NCI-H510A treated with DMSO at 0.1 percent for 48 hours (cell line): ENCODE results near the gene VANGL2.
"Not testable (repeated sequence)": the region's sequence is repeated elsewhere in the genome, so short reads cannot be mapped to it uniquely, and the experiment has no call there.

Experiments
- DNase-seq: peaks from one replicate; lab custom pipeline; 2025; lab: John Stamatoyannopoulos, UW

VANGL2 gene

DNA sequence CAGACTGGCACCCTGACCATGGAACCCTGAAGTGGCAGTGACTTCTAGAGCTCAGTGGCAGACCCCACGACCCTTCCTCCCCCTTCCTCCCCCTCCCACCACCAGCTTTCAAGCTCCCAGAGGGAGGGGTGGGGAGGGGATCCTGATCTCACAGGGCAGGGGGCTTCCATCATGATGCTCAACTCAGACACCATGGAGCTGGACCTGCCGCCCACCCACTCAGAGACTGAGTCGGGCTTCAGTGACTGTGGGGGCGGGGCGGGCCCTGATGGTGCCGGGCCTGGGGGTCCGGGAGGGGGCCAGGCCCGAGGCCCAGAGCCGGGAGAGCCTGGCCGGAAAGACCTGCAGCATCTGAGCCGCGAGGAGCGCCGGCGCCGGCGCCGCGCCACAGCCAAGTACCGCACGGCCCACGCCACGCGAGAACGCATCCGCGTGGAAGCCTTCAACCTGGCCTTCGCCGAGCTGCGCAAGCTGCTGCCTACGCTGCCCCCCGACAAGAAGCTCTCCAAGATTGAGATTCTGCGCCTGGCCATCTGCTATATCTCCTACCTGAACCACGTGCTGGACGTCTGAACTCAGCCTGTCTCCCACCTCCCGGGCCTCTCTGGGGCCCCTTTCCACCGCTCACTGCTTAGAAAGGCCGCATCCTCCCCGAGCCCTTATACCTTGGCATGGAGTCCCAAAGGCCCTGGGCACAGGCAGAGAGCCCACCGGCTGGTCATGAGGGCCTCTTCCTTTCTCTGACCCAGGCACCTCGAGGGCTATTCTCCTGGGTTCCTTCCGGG is 29.6 kb upstream of the VANGL2 start:
- DNase-seq = no peak

DNA sequence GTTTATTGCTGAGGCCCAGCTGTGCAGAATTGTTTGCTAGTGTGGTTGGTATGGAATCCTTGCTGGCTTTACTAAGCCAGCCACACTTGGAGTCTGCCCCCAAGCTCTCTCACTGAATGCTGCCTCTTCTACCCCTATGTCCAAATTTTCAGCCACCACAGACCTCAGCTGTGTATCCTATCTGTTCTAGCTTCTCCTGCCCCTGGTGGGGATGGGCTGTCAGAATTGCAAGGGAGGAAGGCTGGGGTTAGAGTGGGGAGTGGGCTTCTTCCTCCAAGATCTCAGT is 29.1 kb upstream of the VANGL2 start:
- no peak for DNase-seq

DNA sequence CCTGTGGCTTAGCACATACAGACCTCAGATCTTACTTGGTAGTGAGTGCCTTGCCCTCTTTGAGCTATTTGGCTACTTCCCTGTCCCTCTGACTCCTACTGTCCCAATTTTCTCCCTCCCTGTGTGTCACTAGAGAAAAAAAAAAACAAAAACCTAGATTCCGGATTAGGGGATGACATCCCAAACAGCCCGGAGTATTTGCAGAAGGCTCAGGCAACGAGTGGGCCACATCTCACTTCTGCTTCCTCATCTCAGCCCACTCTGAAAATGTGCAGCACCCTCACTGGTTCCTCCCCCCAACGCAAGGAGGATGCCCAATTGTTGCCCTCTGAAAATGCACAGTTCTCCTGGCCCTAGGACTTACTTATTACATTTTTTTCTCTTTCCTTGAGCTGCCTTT is 28.6 kb upstream of the VANGL2 start:
- DNase-seq = no peak

DNA sequence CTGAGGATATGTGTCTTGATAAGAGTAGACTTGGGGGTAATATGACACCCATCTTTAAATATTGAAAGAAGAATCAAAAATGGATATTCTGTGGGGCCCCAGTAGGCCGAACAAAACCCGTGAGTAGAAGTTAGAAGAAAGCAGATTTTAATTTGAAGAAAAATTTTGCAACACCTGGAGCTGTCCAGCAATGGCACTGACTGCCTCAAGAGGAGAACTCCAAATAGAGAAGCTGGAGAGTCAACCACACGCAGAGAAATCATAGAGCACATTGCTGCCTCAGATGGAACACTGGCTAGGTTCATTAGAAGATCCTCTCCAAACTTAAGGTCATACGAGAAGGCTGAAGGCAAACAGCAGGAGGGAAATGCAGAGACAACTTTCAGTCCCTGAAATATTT is 26.7 kb upstream of the VANGL2 start:
- no peak for DNase-seq

- DNase-seq = no peak
These were observed 25.9 kb upstream of the VANGL2 start for GRCh38 chr1:160374306-160375110.

- no peak for DNase-seq
These were observed 24.4 kb upstream of the VANGL2 start for GRCh38 chr1:160375788-160376524.

GRCh38 chr1:160376525-160377131 is 23.7 kb upstream of the VANGL2 start:
- peak; percentile 76 for DNase-seq

- no peak for DNase-seq
These were observed 22.7 kb upstream of the VANGL2 start for GRCh38 chr1:160377585-160378206.

GRCh38 chr1:160384812-160385211 is 15.6 kb upstream of the VANGL2 start:
- DNase-seq = not testable (repeated sequence)

DNA sequence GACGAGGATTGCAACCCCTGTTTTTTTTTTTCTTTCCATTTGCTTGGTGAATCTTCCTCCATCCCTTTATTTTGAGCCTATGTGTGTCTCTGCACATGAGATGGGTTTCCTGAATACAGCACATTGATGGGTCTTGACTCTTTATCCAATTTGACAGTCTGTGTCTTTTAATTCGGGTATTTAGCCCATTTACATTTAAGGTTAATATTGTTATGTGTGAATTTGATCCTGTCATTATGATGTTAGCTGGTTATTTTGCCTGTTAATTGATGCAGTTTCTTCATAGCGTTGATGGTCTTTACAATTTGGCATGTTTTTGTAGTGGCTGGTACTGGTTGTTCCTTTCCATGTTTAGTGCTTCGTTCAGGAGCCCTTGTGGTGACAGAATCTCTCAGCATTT is 12.0 kb upstream of the VANGL2 start:
- DNase-seq = not testable (repeated sequence)

- DNase-seq = no peak
These were observed 5.7 kb upstream of the VANGL2 start for GRCh38 chr1:160394673-160395072.

DNA sequence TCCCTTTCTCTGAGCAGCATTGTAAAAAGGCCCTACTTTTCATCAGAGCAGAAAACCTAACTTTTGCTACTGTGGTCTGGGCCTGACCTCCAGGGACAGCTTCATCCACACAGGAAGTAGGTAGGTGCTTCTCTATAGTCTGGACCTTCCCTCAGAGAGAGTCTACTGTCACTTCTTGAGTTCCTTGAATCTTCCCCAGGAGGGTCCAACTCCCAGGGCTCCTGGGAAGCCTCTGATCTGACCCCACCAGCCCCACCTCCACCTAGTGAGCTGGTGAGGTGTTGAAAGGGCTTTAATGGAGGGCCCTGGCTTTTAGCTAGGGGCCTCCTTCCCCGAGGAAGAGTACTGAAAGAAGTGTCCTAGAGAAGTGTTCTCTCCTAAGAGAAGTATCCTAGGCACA is 2.7 kb upstream of the VANGL2 start:
- DNase-seq = no peak

DNA sequence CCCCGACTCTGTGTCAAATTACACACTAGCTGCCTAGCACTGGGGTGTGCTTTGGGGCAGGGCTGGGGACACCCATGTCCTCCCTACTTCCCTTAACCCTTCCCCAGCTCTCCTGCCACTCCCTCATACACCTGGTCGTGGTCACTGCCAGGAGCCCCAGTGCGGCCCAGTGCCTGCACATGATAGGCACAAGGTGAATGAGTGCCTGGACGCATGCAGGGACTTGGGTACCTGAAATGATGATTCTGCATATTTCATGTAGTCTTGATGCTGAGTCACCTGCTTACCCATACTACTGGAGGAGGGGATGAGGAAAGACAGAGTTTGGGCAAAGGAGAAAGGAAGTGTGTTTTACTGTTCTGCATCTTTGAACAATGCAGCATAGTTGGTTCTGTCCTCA is 1.5 kb upstream of the VANGL2 start:
- DNase-seq = no peak

DNA sequence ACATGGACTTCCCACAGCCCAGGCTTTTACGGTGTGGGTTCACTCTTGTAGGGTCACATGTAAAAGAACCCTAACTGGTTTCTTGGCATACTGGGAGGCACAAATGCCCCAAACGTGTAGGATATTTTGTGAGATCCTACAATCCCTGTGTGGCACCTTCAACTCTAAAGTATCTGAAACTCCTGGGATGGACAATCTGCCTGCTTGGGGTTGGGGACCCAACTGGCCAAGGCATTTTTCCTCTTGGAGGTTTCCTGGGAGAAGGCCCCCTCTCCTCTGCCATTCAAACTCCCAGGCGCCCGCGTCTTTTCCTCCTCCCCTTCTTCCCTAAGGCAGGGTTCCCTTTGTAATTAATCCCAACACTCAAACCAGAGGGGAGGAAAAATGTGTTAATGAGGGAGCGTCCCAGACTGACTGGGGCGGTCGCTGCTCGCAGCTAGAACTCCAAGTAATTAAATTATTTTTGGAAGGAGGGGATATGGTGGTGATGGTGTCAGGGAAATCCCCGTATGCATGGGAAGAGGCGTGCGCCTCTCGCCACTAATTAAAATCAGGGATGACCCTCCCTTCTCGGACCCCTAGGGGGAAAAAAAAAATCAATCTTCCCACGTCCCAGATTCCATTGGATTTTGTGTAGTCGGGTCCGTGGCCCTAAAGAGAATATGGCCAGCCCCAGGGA is 681 bp upstream of the VANGL2 start:
- DNase-seq = no peak

DNA sequence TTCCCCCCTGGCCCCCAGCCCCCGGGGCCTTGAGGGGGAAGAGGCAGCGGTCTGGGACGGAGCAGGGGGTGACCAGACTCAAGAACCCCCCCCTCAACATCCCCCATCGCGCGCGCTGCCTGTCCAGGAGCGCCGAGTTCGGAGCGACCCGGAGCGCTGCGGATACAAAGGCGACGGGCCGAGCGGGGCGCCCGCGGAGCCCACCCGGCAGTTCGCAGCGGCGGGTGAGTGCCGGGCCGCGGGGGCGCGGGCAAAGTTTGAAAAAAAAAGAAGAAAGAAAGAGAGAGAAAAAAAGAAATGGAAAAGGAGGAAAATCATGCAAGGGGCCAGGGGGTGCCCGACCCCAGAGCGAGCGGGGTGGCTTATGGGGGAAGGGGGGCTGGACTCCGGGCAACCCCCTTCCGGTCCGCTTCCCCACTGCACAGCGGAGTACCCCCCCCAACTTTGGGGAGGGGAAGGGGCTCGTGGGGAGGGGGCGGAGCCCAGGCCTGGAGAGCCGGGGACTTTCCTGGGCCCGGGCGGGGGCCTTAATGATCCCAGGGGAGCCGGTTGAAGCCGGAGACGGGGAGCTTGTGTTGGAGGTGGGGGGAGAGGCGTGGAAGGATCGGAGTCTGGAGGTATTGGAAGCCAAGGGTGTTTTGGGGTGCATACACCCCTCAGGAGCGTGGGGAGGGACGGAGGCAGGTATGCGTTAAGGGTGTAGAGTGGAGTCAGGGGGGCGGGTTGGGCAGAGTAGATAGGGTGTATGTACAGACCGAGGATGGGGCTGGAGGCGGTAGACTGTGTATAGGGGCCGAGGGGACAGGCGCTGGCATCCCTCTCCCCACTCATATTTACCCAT is 502 bp downstream of the VANGL2 start:
- DNase-seq = no peak

DNA sequence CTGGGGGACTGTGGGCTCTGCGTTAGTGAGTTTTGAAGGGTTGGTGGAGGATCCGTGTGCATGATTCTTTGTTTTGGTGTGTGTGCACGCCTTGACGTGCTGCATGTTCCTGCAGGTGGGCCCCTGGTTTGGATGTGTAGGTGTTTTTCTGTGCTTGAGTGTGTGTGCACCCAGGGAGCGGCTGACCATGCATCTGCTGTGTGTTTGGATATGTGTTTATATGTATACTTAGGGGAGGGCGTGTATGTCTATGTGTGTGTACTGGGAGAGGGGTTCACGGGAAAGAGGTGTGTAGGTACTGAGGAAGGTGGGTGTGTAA is 1.1 kb downstream of the VANGL2 start:
- no peak for DNase-seq

GRCh38 chr1:160402001-160402795 is 1.8 kb downstream of the VANGL2 start:
- DNase-seq = no peak

- no peak for DNase-seq
These were observed 2.9 kb downstream of the VANGL2 start for GRCh38 chr1:160403244-160403643.

GRCh38 chr1:160404094-160404493 is 3.7 kb downstream of the VANGL2 start:
- DNase-seq = no peak

DNA sequence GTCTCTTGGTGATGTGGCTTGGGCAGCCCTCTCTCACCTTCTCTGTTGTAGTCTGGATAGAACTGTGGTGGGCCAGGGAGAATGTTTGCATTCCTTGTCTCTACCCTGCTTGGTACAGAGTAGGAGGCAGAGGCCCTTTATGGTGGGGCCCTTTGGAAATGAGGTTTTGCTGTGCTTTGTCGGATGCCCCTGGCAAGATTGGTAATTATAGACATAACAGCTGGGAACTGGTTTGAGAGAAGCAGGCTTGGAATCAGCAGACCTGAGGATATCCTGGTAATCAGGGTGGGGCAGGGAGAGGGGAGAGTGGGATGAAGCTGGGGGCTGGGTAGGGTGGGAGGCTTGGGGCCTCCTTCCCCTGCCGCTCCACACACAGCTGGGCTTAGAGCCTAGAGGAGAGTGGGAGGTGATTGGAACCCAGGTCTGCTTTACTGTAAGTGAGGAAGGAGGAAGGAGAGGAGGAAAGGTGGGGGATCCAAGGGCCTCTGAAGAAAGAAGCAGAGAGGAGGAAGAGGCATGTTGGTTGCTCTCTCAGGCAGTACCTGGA is 5.0 kb downstream of the VANGL2 start:
- no peak for DNase-seq
